K562 (cell line): ENCODE measurements around the gene KLHL25. TPM values are rescaled to one million over a fixed set of nuclear protein-coding genes. Genes with fewer than 3 reads are reported as not detected.

ENCODE experiments used
- ATAC-seq: fragments of 200-7000 bp; cut with Tn5 transposase; 3 replicates; pipeline ENCODE4 v1.9.1; 2020; ENCODE audit warnings: moderate library complexity
- BruUV-seq: library from RNA; stranded (reverse); fragments of 400-500 nt; replicated peaks from 2 replicates; lab custom pipeline; 2021; lab: Mats Ljungman, UMichigan
- CTCF ChIA-PET: fragments of 300-600 bp; formaldehyde crosslinking; extraction: SDS; loops from one replicate; lab custom pipeline; 2021; ENCODE audit warnings: low intra/inter-chr PET ratio; lab: Yijun Ruan, JAX
- POLR2A ChIA-PET: fragments of 300-600, 350-650 bp; sonication (Branson Sonifier 250); formaldehyde crosslinking; extraction: SDS; loops from one replicate; lab custom pipeline; 2021; ENCODE audit warnings: antibody characterized with exemption, inconsistent platforms; lab: Yijun Ruan, JAX
- DNase-seq, 4 experiments: peaks; one replicate each; pipeline versions ENCODE4 v3.0.0 to v3.0.0-alpha.2; 2011 to 2018; ENCODE audit warnings: low spot score in 3 of 4, mixed read lengths in 3 of 4; ENCODE audit errors: extremely low read depth in 1 of 4
- FAIRE-seq: peaks from 2 replicates; lab custom pipeline; 2011; peaks lifted over from hg19 to GRCh38; lab: Jason Lieb, UNC
- H2AFZ ChIP-seq: 2 replicates; pipeline ENCODE4 v1.6.0; 2011; ENCODE audit warnings: low read depth, low read length, control low read depth, inconsistent platforms
- H3K27ac ChIP-seq: fragments of 200-600 bp; 3 replicates; pipeline ENCODE4 v1.8.0; 2011; ENCODE audit warnings: low read depth, mild to moderate bottlenecking, control low read depth, inconsistent platforms, low read length, moderate library complexity, mixed read lengths; ENCODE audit errors: extremely low read depth
- H3K27me3 ChIP-seq, 2 experiments: fragments of 300-600 bp in 1 of 2; 2 replicates in 1 of 2; 3 replicates in 1 of 2; pipeline versions ENCODE4 v1.6.0 to v1.8.0; 2011; ENCODE audit warnings: inconsistent platforms in 2 of 2, low read length in 2 of 2, mild to moderate bottlenecking in 1 of 2, mixed read lengths in 1 of 2, moderate library complexity in 1 of 2; ENCODE audit not compliant: control insufficient read depth in 2 of 2, insufficient read depth in 2 of 2
- H3K36me3 ChIP-seq: fragments of 300-600 bp; 3 replicates; pipeline ENCODE4 v1.8.0; 2011; ENCODE audit warnings: mild to moderate bottlenecking, low read length, inconsistent platforms; ENCODE audit not compliant: control insufficient read depth, insufficient read depth
- H3K4me1 ChIP-seq, 2 experiments: fragments of 200-600 bp in 1 of 2; replicated peaks in 1 of 2; 2 replicates in 1 of 2; 3 replicates in 1 of 2; pipeline versions ENCODE4 v1.5.1 to v1.8.0; 2011; ENCODE audit warnings: inconsistent platforms in 2 of 2, low read length in 2 of 2, mild to moderate bottlenecking in 1 of 2, mixed read lengths in 1 of 2, moderate library complexity in 1 of 2; ENCODE audit not compliant: control insufficient read depth in 2 of 2, insufficient read depth in 2 of 2
- H3K4me2 ChIP-seq: 2 replicates; pipeline ENCODE4 v1.6.1; 2011; ENCODE audit warnings: low read length, control low read depth, inconsistent platforms, mixed read lengths; ENCODE audit not compliant: insufficient read depth
- H3K4me3 ChIP-seq: fragments of 200-600 bp; sonication (generic), shearing (Covaris generic); 2 replicates; pipeline ENCODE4 v1.5.1; 2016; ENCODE audit warnings: control low read depth, inconsistent platforms
- H3K79me2 ChIP-seq: fragments of 200-600 bp; 3 replicates; pipeline ENCODE4 v1.8.0; 2011; ENCODE audit warnings: low read length, inconsistent platforms; ENCODE audit not compliant: control insufficient read depth, insufficient read depth
- H3K9ac ChIP-seq, 2 experiments: 2 replicates each; pipeline versions ENCODE4 v1.6.0 to v1.6.1; 2011; ENCODE audit warnings: low read depth in 2 of 2, low read length in 2 of 2, control low read depth in 1 of 2, inconsistent platforms in 1 of 2, mild to moderate bottlenecking in 1 of 2, mixed read lengths in 1 of 2; ENCODE audit not compliant: insufficient read depth in 1 of 2
- H3K9me1 ChIP-seq: one replicate; pipeline ENCODE4 v1.6.0; 2011; ENCODE audit warnings: inconsistent platforms, mild to moderate bottlenecking, low read length, moderate library complexity; ENCODE audit not compliant: control insufficient read depth, insufficient read depth
- H3K9me3 ChIP-seq: replicated peaks from 2 replicates; pipeline ENCODE4 v1.5.1; 2011; ENCODE audit warnings: low read depth, low read length, inconsistent platforms; ENCODE audit not compliant: control insufficient read depth, insufficient read depth
- H4K20me1 ChIP-seq: replicated peaks from 2 replicates; pipeline ENCODE4 v1.6.1; 2011; ENCODE audit warnings: low read length, inconsistent platforms, mixed read lengths; ENCODE audit not compliant: control insufficient read depth, insufficient read depth
- FOXK2 ChIP-seq, 2 experiments: fragments of 450-650 bp; IDR thresholded peaks in 1 of 2; conservative IDR thresholded peaks in 1 of 2; 2 replicates each; pipeline ENCODE4 v1.6.1; 2016; ENCODE audit warnings: low read depth in 2 of 2, mild to moderate bottlenecking in 1 of 2
- FOXO4 ChIP-seq: fragments of 450-650 bp; formaldehyde crosslinking; IDR thresholded peaks from 2 replicates; pipeline ENCODE4 v1.4.0; 2020; ENCODE audit warnings: mild to moderate bottlenecking, moderate library complexity
- SREBF2 ChIP-seq: sonication (generic); formaldehyde crosslinking; IDR thresholded peaks from 2 replicates; pipeline ENCODE4 v1.4.0; 2020; ENCODE audit warnings: mild to moderate bottlenecking, missing genetic modification reagents
- UBTF ChIP-seq, 2 experiments: IDR thresholded peaks; 2 replicates each; pipeline ENCODE4 v1.6.1; 2012; ENCODE audit warnings: improper control_type of control experiment in 2 of 2, low read depth in 2 of 2, low read length in 2 of 2, borderline replicate concordance in 1 of 2
- ZBTB40 ChIP-seq, 2 experiments: fragments of 450-650 bp in 1 of 2; sonication (generic) in 1 of 2; formaldehyde crosslinking in 1 of 2; IDR thresholded peaks; 2 replicates each; pipeline versions ENCODE4 v1.7.1 to v1.9.0; 2016 to 2022; ENCODE audit warnings: inconsistent platforms in 1 of 2, mild to moderate bottlenecking in 1 of 2, missing genetic modification reagents in 1 of 2
- ZNF23 ChIP-seq: fragments of 250-450 bp; sonication (Bioruptor Pico); IDR thresholded peaks from 2 replicates; pipeline ENCODE4 v1.4.0; 2020; ENCODE audit warnings: mild to moderate bottlenecking
- ZNF57 ChIP-seq: fragments of 450-650 bp; formaldehyde crosslinking; IDR thresholded peaks from 2 replicates; pipeline ENCODE4 v1.4.0; 2020; ENCODE audit warnings: mild to moderate bottlenecking, moderate library complexity
- WGBS: fragments of 100-300 bp; shearing (Covaris generic); methylation state at CpG from one replicate; pipeline ENCODE4 v1.1.6; 2016; ENCODE audit warnings: low coverage, mixed read lengths; ENCODE audit not compliant: insufficient coverage; ENCODE audit errors: missing lambda C conversion rate; 5-methylcytosine and 5-hydroxymethylcytosine counted together
- in situ Hi-C: fragments of 300-500 bp; cut with MboI; formaldehyde crosslinking; loops from 4 replicates; pipeline ENCODE4 v1.15.0; 2018; ENCODE audit warnings: inconsistent platforms, mixed read lengths
- intact Hi-C: fragments of 100-400 bp; cut with micrococcal nuclease; formaldehyde crosslinking; loops from 2 replicates; pipeline ENCODE4 v1.14.2; 2022
- polyA plus RNA-seq, 8 experiments: library from polyadenylated mRNA; depleted of rRNA in 4 of 8; stranded (reverse) in 5 of 8; unstranded in 3 of 8; fragments of >200 nt; fragmentation: Nextera tagmentation in 2 of 8; fragmentation: Illumina TruSeq in 1 of 8; extraction: Ambion mirVana in 2 of 8; extraction: Trizol in 1 of 8; gene quantifications; 2 replicates each; pipeline versions ENCODE4 v1.2.1 to v1.2.3, GENCODE V29; 2011 to 2014; ENCODE audit warnings: inconsistent platforms in 1 of 8, missing spikeins in 1 of 8
- total RNA-seq, 7 experiments: library from RNA; depleted of rRNA in 6 of 7; stranded (reverse); fragments of >200 nt in 6 of 7; fragmentation: Illumina TruSeq in 2 of 7; extraction: Trizol in 2 of 7; gene quantifications; 2 replicates each; pipeline versions ENCODE4 v1.2.1 to v1.2.3, GENCODE V29; 2011 to 2021; ENCODE audit warnings: low replicate concordance in 1 of 7

KLHL25 gene
- total and polyA plus RNA-seq, 9 of the 15 experiments (the other 6 are each of a cell fraction or from before 2014, with no cell fraction given) = 0.04 to 0.14 (median 0.10) TPM; not detected in 3

- FAIRE-seq (no peak), DNase-seq (no peak), ATAC-seq (no peak)
- CTCF ChIA-PET = no interaction called here
- Histone ChIP-seq H4K20me1 (0 out of 2 replicates have a peak, but pooled peaks cover 10% of the 10 kb centered on the region), H3K9me1 (no peaks in the 10 kb centered on the region), H3K4me3 (no peak overlapping the region), H3K4me2 (no peak overlapping the region), H3K9ac (no peak overlapping the region), H3K27ac (no peak overlapping the region), H3K4me1 (peaks cover 0 to 9% of the 10 kb centered on the region in 2 experiments; a peak in 2 of 5 replicates), H3K79me2 (no peaks in the 10 kb centered on the region), H3K9me3 (no peaks in the 10 kb centered on the region), H3K27me3 (peaks cover 8 to 46% of the 10 kb centered on the region in 2 experiments; a peak in 4 of 5 replicates), H2AFZ (no peak overlapping the region), H3K36me3 (no peaks in the 10 kb centered on the region)
- intact Hi-C loops = no loop called here
- WGBS = 19% methylated on average over 4 of the region's 4 CpGs
- POLR2A ChIA-PET = interaction anchor here (1.1 to 1.2 kb wide), 2 partner anchors 14 to 18 kb away, joined by 3 read pairs; no protein-coding TSS in a partner anchor
- BruUV-seq = no TSS peak
- in situ Hi-C loops = no loop called here
- TF ChIP-seq ZBTB40 (IDR thresholded peaks at IDR 0.05) (no peak), ZBTB40 (CRISPR knock-in tag; IDR thresholded peaks at IDR 0.05) (no peak), SREBF2 (CRISPR knock-in tag) (no peak), FOXO4 (CRISPR knock-in tag) (no peak), ZNF57 (no peak), ZNF23 (CRISPR knock-in tag) (no peak), UBTF (IDR thresholded peaks at IDR 0.05; ENCODE audit: borderline replicate concordance in 1 of 2, low read depth in 2 of 2, low read length in 2 of 2) (no peak), FOXK2 (conservative IDR thresholded peaks at IDR 0.05 in 1 of 2, IDR thresholded peaks at IDR 0.05 in 1 of 2; ENCODE audit: low read depth in 2 of 2) (no peak)
Observed at GRCh38 chr15:85792102-85792731, 2.5 kb downstream of the KLHL25 start.
